BE2C (cell line): Measurements from ENCODE around the gene TBK1.
"Not testable (repeated sequence)": the region's sequence is repeated elsewhere in the genome, so short reads cannot be mapped to it uniquely, and the experiment has no call there.

Source experiments
- DNase-seq: peaks from one replicate; pipeline ENCODE4 v3.0.0-alpha.2; 2020
- H3K27me3 ChIP-seq: fragments of 250-450 bp; sonication (Bioruptor Pico); 2 replicates; pipeline ENCODE4 v1.5.1; 2020; ENCODE audit warnings: mild to moderate bottlenecking
- H3K36me3 ChIP-seq: fragments of 250-450 bp; sonication (Bioruptor Pico); 2 replicates; pipeline ENCODE4 v1.5.1; 2020; ENCODE audit warnings: mild to moderate bottlenecking
- H3K4me1 ChIP-seq: fragments of 250-450 bp; sonication (Bioruptor Pico); 2 replicates; pipeline ENCODE4 v1.5.1; 2020
- H3K4me3 ChIP-seq: 2 replicates; pipeline ENCODE4 v1.5.1; 2011; ENCODE audit warnings: low read depth, low read length
- H3K9me3 ChIP-seq: fragments of 250-450 bp; sonication (Bioruptor Pico); 2 replicates; pipeline ENCODE4 v1.5.1; 2020
- TF ChIP-seq, protein P1 (sequence below): IDR thresholded peaks from 2 replicates; pipeline ENCODE4 v1.5.1; 2012; ENCODE audit warnings: mild to moderate bottlenecking, low read depth, low read length

Gene TBK1

GRCh38 chr12:64534672-64535199 lies 82.8 kb downstream of the TBK1 start:
- Histone ChIP-seq H3K27me3 (no peaks in the 10 kb centered on the region), H3K9me3 (no peaks in the 10 kb centered on the region), H3K36me3 (no peaks in the 10 kb centered on the region), H3K4me3 (no peak overlapping the region), H3K4me1 (no peaks in the 10 kb centered on the region)
- TF ChIP-seq, protein P1, sequence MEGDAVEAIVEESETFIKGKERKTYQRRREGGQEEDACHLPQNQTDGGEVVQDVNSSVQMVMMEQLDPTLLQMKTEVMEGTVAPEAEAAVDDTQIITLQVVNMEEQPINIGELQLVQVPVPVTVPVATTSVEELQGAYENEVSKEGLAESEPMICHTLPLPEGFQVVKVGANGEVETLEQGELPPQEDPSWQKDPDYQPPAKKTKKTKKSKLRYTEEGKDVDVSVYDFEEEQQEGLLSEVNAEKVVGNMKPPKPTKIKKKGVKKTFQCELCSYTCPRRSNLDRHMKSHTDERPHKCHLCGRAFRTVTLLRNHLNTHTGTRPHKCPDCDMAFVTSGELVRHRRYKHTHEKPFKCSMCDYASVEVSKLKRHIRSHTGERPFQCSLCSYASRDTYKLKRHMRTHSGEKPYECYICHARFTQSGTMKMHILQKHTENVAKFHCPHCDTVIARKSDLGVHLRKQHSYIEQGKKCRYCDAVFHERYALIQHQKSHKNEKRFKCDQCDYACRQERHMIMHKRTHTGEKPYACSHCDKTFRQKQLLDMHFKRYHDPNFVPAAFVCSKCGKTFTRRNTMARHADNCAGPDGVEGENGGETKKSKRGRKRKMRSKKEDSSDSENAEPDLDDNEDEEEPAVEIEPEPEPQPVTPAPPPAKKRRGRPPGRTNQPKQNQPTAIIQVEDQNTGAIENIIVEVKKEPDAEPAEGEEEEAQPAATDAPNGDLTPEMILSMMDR = no peak
- DNase-seq = no peak

GRCh38 chr12:64538121-64538520 lies 86.2 kb downstream of the TBK1 start:
- TF ChIP-seq, protein P1 = no peak

DNA sequence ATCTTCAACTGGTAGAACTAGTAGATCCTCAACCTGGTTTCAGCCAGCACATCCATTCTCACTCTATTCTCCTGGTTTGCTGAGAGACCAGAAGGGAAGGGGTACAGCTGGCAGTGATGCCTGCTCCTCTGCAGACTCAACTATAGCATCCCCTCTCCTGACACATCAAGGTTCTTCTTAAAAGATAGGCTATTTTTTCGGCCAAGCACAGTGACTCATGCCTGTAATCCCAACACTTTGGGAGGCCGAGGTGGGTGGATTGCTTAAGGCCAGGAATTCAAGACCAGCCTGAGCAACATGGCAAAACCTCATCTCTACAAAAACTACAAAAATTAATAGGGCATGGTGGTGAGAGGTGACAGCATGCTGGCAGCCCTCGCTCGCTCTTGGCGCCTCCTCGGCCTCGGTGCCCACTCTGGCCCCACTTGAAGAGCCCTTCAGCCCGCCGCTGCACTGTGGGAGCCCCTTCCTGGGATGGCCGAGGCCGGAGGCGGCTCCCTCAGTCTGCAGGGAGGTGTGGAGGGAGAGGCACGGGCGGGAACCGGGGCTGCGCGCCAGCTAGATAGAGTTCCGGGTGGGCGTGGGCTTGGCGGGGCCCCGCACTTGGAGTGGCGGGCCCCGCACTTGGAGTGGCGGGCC lies 90.6 kb downstream of the TBK1 start:
- not testable (repeated sequence) for H3K9me3 ChIP-seq, H3K4me3 ChIP-seq, H3K4me1 ChIP-seq, DNase-seq, H3K27me3 ChIP-seq, H3K36me3 ChIP-seq

More at GRCh38 chr12:64538121-64538520, 86.2 kb downstream of the TBK1 start:
- Histone ChIP-seq H3K36me3 (no peaks in the 10 kb centered on the region), H3K27me3 (no peaks in the 10 kb centered on the region), H3K9me3 (no peaks in the 10 kb centered on the region), H3K4me1 (no peaks in the 10 kb centered on the region), H3K4me3 (no peak overlapping the region)
- no peak for DNase-seq

DNA sequence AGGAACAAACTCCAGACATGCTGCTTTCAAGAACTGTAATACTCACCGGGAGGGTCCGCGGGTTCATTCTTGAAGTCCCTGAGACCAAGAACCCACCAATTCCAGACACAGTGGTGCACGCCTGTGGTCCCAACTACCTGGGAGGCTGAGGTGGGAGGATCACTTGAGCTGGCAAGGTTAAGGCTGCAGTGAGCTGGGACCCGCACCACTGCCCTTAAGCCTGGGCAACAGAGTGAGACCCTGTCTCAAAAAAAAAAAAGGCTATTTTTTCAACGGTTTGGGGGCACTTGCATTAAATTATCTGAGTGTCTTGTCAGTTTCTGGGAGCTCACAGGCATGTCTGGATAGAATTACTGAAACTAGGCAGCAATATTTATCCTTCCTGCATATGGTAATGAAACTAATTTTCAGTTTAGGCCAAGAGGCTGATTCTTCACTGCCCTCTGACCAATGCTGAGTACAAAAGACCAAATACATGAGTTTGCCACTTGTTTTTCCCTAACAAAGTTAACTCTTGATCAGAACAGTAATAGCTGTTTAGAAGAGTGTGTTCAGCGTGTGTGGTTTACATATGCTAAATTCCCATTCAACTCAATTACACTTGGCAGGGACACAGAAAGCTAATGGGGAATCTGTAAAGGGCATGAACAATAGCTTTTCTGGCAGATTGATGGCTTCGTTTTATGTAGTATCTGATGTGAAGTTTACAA lies 92.6 kb downstream of the TBK1 start:
- Histone ChIP-seq H3K4me3 (no peak overlapping the region), H3K9me3 (no peaks in the 10 kb centered on the region), H3K27me3 (no peaks in the 10 kb centered on the region), H3K4me1 (no peaks in the 10 kb centered on the region), H3K36me3 (no peaks in the 10 kb centered on the region)
- TF ChIP-seq, protein P1 = no peak
- DNase-seq = no peak

GRCh38 chr12:64545081-64545382 lies 93.1 kb downstream of the TBK1 start:
- no peak for DNase-seq

GRCh38 chr12:64549108-64549507 lies 97.2 kb downstream of the TBK1 start:
- Histone ChIP-seq H3K4me1 (no peaks in the 10 kb centered on the region), H3K27me3 (no peaks in the 10 kb centered on the region), H3K4me3 (no peak overlapping the region), H3K36me3 (no peaks in the 10 kb centered on the region), H3K9me3 (no peaks in the 10 kb centered on the region)
- TF ChIP-seq, protein P1 = no peak
- no peak for DNase-seq

More at GRCh38 chr12:64545081-64545382, 93.1 kb downstream of the TBK1 start:
- Histone ChIP-seq H3K4me1 (no peaks in the 10 kb centered on the region), H3K9me3 (no peaks in the 10 kb centered on the region), H3K36me3 (no peaks in the 10 kb centered on the region), H3K27me3 (no peaks in the 10 kb centered on the region), H3K4me3 (no peak overlapping the region)
- TF ChIP-seq, protein P1 = no peak
